M059J (cell line): ENCODE results near the gene CYP4A11. TPM values are rescaled to one million over a fixed set of nuclear protein-coding genes. Genes with fewer than 3 reads are reported as not detected.
"Not testable (repeated sequence)": the region's sequence is repeated elsewhere in the genome, so short reads cannot be mapped to it uniquely, and the experiment has no call there.

Experiments
- DNase-seq: peaks from one replicate; pipeline ENCODE4 v3.0.0-alpha.2; 2012; ENCODE audit warnings: low read depth
- total RNA-seq: library from RNA; depleted of rRNA; stranded (reverse); fragments of >200 nt; shearing (Covaris generic); gene quantifications from 2 replicates; pipeline ENCODE4 v1.2.3, GENCODE V29; 2014; rRNA removed

CYP4A11 gene
- total RNA-seq, 1 experiment from 2014 or later: not detected

- no peak for DNase-seq
These were observed 13.9 kb downstream of the CYP4A11 start for GRCh38 chr1:46927249-46927835.

GRCh38 chr1:46910790-46911189, 30.5 kb downstream of the CYP4A11 start:
- no peak for DNase-seq

- DNase-seq: no peak
These were observed 37.8 kb downstream of the CYP4A11 start for GRCh38 chr1:46903481-46903880.

GRCh38 chr1:46900401-46900800, 40.9 kb downstream of the CYP4A11 start:
- DNase-seq: no peak

- DNase-seq: not testable (repeated sequence)
These were observed 59.6 kb downstream of the CYP4A11 start for GRCh38 chr1:46881656-46882055.

Other genes with a start within 250 kb of the CYP4A11 start
- gene EFCAB14, start 222.4 kb downstream of the CYP4A11 start, total RNA-seq: 71.6 and 113 TPM in 2 replicates
- gene CYP4B1, start 142.4 kb downstream of the CYP4A11 start, total RNA-seq: not detected in 2 replicates
- gene CYP4X1, start 82.2 kb upstream of the CYP4A11 start, total RNA-seq: not detected in 2 replicates
- gene CYP4Z1, start 125.8 kb upstream of the CYP4A11 start, total RNA-seq: not detected in 2 replicates
- gene CYP4A22, start 196.0 kb upstream of the CYP4A11 start, total RNA-seq: not detected in 2 replicates
- 0.49 and 0.81 TPM in 2 replicates for gene PDZK1IP1, start 248.6 kb upstream of the CYP4A11 start, total RNA-seq